Muscle of arm (tissue), 14 donors: ENCODE measurements around the gene PIM3. TPM values are rescaled to one million over a fixed set of nuclear protein-coding genes. Genes with fewer than 3 reads are reported as not detected.

Experiments used
- DNase-seq: peaks from one replicate; pipeline ENCODE4 v3.0.0-alpha.2; 2013
- long read RNA-seq, 11 donors: transcript quantifications; one replicate each; lab custom pipeline, GENCODE V29; 2026
- polyA plus RNA-seq, 12 donors: library from polyadenylated mRNA; unstranded; fragments of 120-200 nt; gene quantifications; one replicate each; pipeline ENCODE4 v1.2.1, GENCODE V29; 2013; ENCODE audit not compliant: insufficient read length in 12 of 12

Gene PIM3
- 10 to 100 TPM in 8 of 12 donors, 1 to 10 TPM in 3, not detected in 1; 9.0 to 28.2 (median 11.3) TPM for polyA plus RNA-seq
- long read RNA-seq, donor 1, transcript PIM3-201 (6 exons, 2,369 nt) = major isoform, 11 of 67 reads
- long read RNA-seq, donor 1, partial matches to known transcripts = 55 of 67 reads
- long read RNA-seq, donor 1, other reads (novel, unspliced or antisense) = 0 of 67 reads
- long read RNA-seq, donor 2, transcript PIM3-201 (6 exons, 2,369 nt) = major isoform, 9 of 9 reads
- long read RNA-seq, donor 2, partial matches to known transcripts = 0 of 9 reads
- long read RNA-seq, donor 2, other reads (novel, unspliced or antisense) = 0 of 9 reads
- long read RNA-seq, donor 3, transcript PIM3-201 (6 exons, 2,369 nt) = major isoform, 5 of 6 reads
- long read RNA-seq, donor 3, partial matches to known transcripts = 0 of 6 reads
- long read RNA-seq, donor 3, other reads (novel, unspliced or antisense) = 0 of 6 reads
- long read RNA-seq, donor 4, partial matches to known transcripts = 0 of 1 reads
- long read RNA-seq, donor 4, other reads (novel, unspliced or antisense) = 0 of 1 reads
- long read RNA-seq, donor 5, transcript PIM3-201 (6 exons, 2,369 nt) = major isoform, 20 of 20 reads
- long read RNA-seq, donor 5, partial matches to known transcripts = 0 of 20 reads
- long read RNA-seq, donor 5, other reads (novel, unspliced or antisense) = 0 of 20 reads
- long read RNA-seq, donor 6, transcript PIM3-201 (6 exons, 2,369 nt) = major isoform, 6 of 19 reads
- long read RNA-seq, donor 6, partial matches to known transcripts = 13 of 19 reads
- long read RNA-seq, donor 6, other reads (novel, unspliced or antisense) = 0 of 19 reads
- long read RNA-seq, donor 7, partial matches to known transcripts = 0 of 3 reads
- long read RNA-seq, donor 7, other reads (novel, unspliced or antisense) = 0 of 3 reads
- long read RNA-seq, donor 8, transcript PIM3-201 (6 exons, 2,369 nt) = major isoform, 15 of 15 reads
- long read RNA-seq, donor 8, partial matches to known transcripts = 0 of 15 reads
- long read RNA-seq, donor 8, other reads (novel, unspliced or antisense) = 0 of 15 reads
- long read RNA-seq, donor 9, partial matches to known transcripts = 21 of 24 reads
- long read RNA-seq, donor 9, other reads (novel, unspliced or antisense) = 0 of 24 reads
- long read RNA-seq, donor 10, transcript PIM3-201 (6 exons, 2,369 nt) = major isoform, 20 of 21 reads
- long read RNA-seq, donor 10, partial matches to known transcripts = 0 of 21 reads
- long read RNA-seq, donor 10, other reads (novel, unspliced or antisense) = 0 of 21 reads
- long read RNA-seq, donor 11, transcript PIM3-201 (6 exons, 2,369 nt) = major isoform, 6 of 6 reads
- long read RNA-seq, donor 11, partial matches to known transcripts = 0 of 6 reads
- long read RNA-seq, donor 11, other reads (novel, unspliced or antisense) = 0 of 6 reads

- peak; percentile 95 for DNase-seq
These were observed at the start of gene PIM3 for GRCh38 chr22:49960159-49961004. TSS of gene PIM3 (plus strand) at chr22:49960772. CDS start at chr22:49960948, 176 bp downstream.

- no peak for DNase-seq
These were observed 48.5 kb upstream of the PIM3 start for GRCh38 chr22:49911881-49912625.

GRCh38 chr22:49913026-49913425 is 47.5 kb upstream of the PIM3 start:
- DNase-seq = no peak

- DNase-seq = no peak
These were observed 47.1 kb upstream of the PIM3 start for GRCh38 chr22:49913446-49913845.

- DNase-seq = no peak
These were observed 46.3 kb upstream of the PIM3 start for GRCh38 chr22:49914256-49914655.

GRCh38 chr22:49915610-49916009 is 45.0 kb upstream of the PIM3 start:
- DNase-seq = no peak

GRCh38 chr22:49916831-49917230 is 43.7 kb upstream of the PIM3 start:
- no peak for DNase-seq

- peak; percentile 96 for DNase-seq
These were observed 42.3 kb upstream of the PIM3 start, which contains the start of the genes ALG12 and CRELD2 for GRCh38 chr22:49917974-49918910. TSS of gene ALG12 (minus strand) at chr22:49918438. CDS start at chr22:49913765, 4,673 bp downstream. TSS of gene CRELD2 (plus strand) at chr22:49918634. CDS start at chr22:49918770, 136 bp downstream.

GRCh38 chr22:49918911-49919881 is 41.4 kb upstream of the PIM3 start:
- no peak for DNase-seq

- no peak for DNase-seq
These were observed 39.7 kb upstream of the PIM3 start for GRCh38 chr22:49920859-49921258.

- no peak for DNase-seq
These were observed 38.9 kb upstream of the PIM3 start for GRCh38 chr22:49921508-49922278.

- no peak for DNase-seq
These were observed 38.1 kb upstream of the PIM3 start for GRCh38 chr22:49922484-49922883.

- no peak for DNase-seq
These were observed 37.6 kb upstream of the PIM3 start for GRCh38 chr22:49922926-49923325.

GRCh38 chr22:49923445-49923844 is 37.1 kb upstream of the PIM3 start:
- DNase-seq = no peak

GRCh38 chr22:49924113-49924833 is 36.3 kb upstream of the PIM3 start:
- no peak for DNase-seq
